Kidney (tissue), 14 donors: ENCODE results near the gene CDK15. TPM values are rescaled to one million over a fixed set of nuclear protein-coding genes. Genes with fewer than 3 reads are reported as not detected.
"Not testable (repeated sequence)": the region's sequence is repeated elsewhere in the genome, so short reads cannot be mapped to it uniquely, and the experiment has no call there.

Experiments used
- DNase-seq, 5 donors: peaks; one replicate each; pipeline ENCODE4 v3.0.0-alpha.2; 2013 to 2020
- FAIRE-seq: peaks from 2 replicates; lab custom pipeline; 2012; peaks lifted over from hg19 to GRCh38; lab: Jason Lieb, UNC
- H3K27ac ChIP-seq, 2 donors: one replicate each; pipeline ENCODE4 v1.7.0; 2013; ENCODE audit warnings: low read depth in 2 of 2, low read length in 2 of 2, inconsistent platforms in 1 of 2
- H3K27me3 ChIP-seq: one replicate; pipeline ENCODE4 v1.7.1; 2013; ENCODE audit warnings: low read length, inconsistent platforms; ENCODE audit not compliant: control insufficient read depth, insufficient read depth
- H3K36me3 ChIP-seq, 3 donors: one replicate each; pipeline versions ENCODE4 v1.7.0 to v1.7.1; 2013; ENCODE audit warnings: low read length in 3 of 3, control low read depth in 1 of 3, inconsistent platforms in 1 of 3; ENCODE audit not compliant: insufficient read depth in 3 of 3, control insufficient read depth in 2 of 3
- H3K4me1 ChIP-seq, 3 donors: one replicate each; pipeline versions ENCODE4 v1.7.0 to v1.7.1; 2013; ENCODE audit warnings: low read length in 3 of 3, inconsistent platforms in 1 of 3, low read depth in 1 of 3; ENCODE audit not compliant: control insufficient read depth in 2 of 3, insufficient read depth in 2 of 3
- H3K4me3 ChIP-seq, 3 donors: one replicate each; pipeline versions ENCODE4 v1.7.0 to v1.8.1; 2013; ENCODE audit warnings: low read length in 3 of 3, control low read depth in 1 of 3, inconsistent platforms in 1 of 3
- H3K9ac ChIP-seq, 3 donors: one replicate each; pipeline versions ENCODE4 v1.7.0 to v1.7.1; 2013; ENCODE audit warnings: low read length in 3 of 3, control low read depth in 1 of 3, inconsistent platforms in 1 of 3
- H3K9me3 ChIP-seq, 3 donors: one replicate each; pipeline versions ENCODE4 v1.7.0 to v1.7.1; 2013; ENCODE audit warnings: low read length in 3 of 3, control low read depth in 1 of 3, inconsistent platforms in 1 of 3; ENCODE audit not compliant: control insufficient read depth in 2 of 3, insufficient read depth in 1 of 3
- CTCF ChIP-seq: IDR thresholded peaks from 3 replicates; pipeline ENCODE4 v1.5.1; 2012; ENCODE audit warnings: mild to moderate bottlenecking, moderate library complexity, borderline replicate concordance; ENCODE audit not compliant: insufficient read depth; ENCODE audit errors: extremely low read depth
- intact Hi-C: fragments of 100-400 bp; cut with DNase I; formaldehyde crosslinking; loops from one replicate; pipeline ENCODE4 v1.11.1; 2022
- polyA plus RNA-seq: library from polyadenylated mRNA; stranded (reverse); fragments of 350-450 nt; fragmentation: Illumina TruSeq; extraction: RNeasy Lipid Tissue Mini Kit (QIAGEN cat#74804); gene quantifications from one replicate; pipeline ENCODE4 v1.2.3, GENCODE V29; 2014; ENCODE audit warnings: low read depth, low replicate concordance; ENCODE audit not compliant: insufficient read depth
- total RNA-seq: library from RNA; stranded (reverse); fragmentation: NEBNext Ultra II Directional; extraction: Animal tissue kit (Norgen Biotek cat#: 25700); gene quantifications from one replicate; pipeline ENCODE4 v1.2.1, GENCODE V29; 2021
- donor health status: control.
- donor health status: control.
- donor health status: control.
- donor health status: control.
- donor health status: control.
- donor health status: DM: yes; HTN: yes; CAD: no.
- donor health status: Normal renal cell carcinoma (clear cell type).

CDK15 gene
- total and polyA plus RNA-seq, 2 donors from 2014 or later, result 0.11 to 2.7 TPM

GRCh38 chr2:201842131-201842860 lies 36.0 kb downstream of the CDK15 start:
- Histone ChIP-seq H3K4me3 (no peak overlapping the region), H3K27ac (no peak overlapping the region), H3K9me3 (peaks cover 0 to 2% (median 0%) of the 10 kb centered on the region in 3 donors), H3K36me3 (no peaks in the 10 kb centered on the region), H3K9ac (no peak overlapping the region), H3K4me1 (no peaks in the 10 kb centered on the region), H3K27me3 (no peaks in the 10 kb centered on the region)
- FAIRE-seq, result no peak
- no peak for TF ChIP-seq CTCF
- intact Hi-C loops, result no loop called here
- DNase-seq, result no peak

GRCh38 chr2:201844922-201845321 lies 38.6 kb downstream of the CDK15 start:
- H3K27ac ChIP-seq, H3K36me3 ChIP-seq, H3K4me1 ChIP-seq, H3K9me3 ChIP-seq, intact Hi-C loops, FAIRE-seq, H3K27me3 ChIP-seq, H3K4me3 ChIP-seq, H3K9ac ChIP-seq, DNase-seq: not testable (repeated sequence)

- FAIRE-seq (no peak), DNase-seq (no peak)
- H3K27me3 ChIP-seq, result no peaks in the 10 kb centered on the region
- no peaks in the 10 kb centered on the region for H3K4me1 ChIP-seq
- no peak for TF ChIP-seq CTCF
- no peaks in the 10 kb centered on the region for H3K36me3 ChIP-seq
- H3K27ac ChIP-seq, result no peak overlapping the region
- no peaks in the 10 kb centered on the region for H3K9me3 ChIP-seq
- intact Hi-C loops, result no loop called here
- H3K9ac ChIP-seq, result no peak overlapping the region
- H3K4me3 ChIP-seq, result no peak overlapping the region
Observed at GRCh38 chr2:201847481-201847880, 41.1 kb downstream of the CDK15 start.

- Histone ChIP-seq H3K4me3 (no peak overlapping the region), H3K9ac (no peak overlapping the region), H3K36me3 (no peaks in the 10 kb centered on the region), H3K9me3 (no peaks in the 10 kb centered on the region), H3K4me1 (no peaks in the 10 kb centered on the region), H3K27me3 (no peaks in the 10 kb centered on the region), H3K27ac (no peak overlapping the region)
- TF ChIP-seq CTCF, result no peak
- FAIRE-seq (no peak), DNase-seq (no peak)
- intact Hi-C loops, result no loop called here
Observed at GRCh38 chr2:201852462-201852861, 46.1 kb downstream of the CDK15 start.
